Urothelium cell line (cell line): ENCODE data around the gene LEFTY1.
A peak's percentile ranks its signal among the peaks of the same experiment; 100 is the strongest.
"Not testable (repeated sequence)": the region's sequence is repeated elsewhere in the genome, so short reads cannot be mapped to it uniquely, and the experiment has no call there.

Source experiments
- DNase-seq: peaks from one replicate; pipeline ENCODE4 v3.0.0; 2011; ENCODE audit warnings: low spot score, mixed read lengths
- FAIRE-seq: peaks from 2 replicates; lab custom pipeline; 2011; peaks lifted over from hg19 to GRCh38; lab: Jason Lieb, UNC

The LEFTY1 gene

DNA sequence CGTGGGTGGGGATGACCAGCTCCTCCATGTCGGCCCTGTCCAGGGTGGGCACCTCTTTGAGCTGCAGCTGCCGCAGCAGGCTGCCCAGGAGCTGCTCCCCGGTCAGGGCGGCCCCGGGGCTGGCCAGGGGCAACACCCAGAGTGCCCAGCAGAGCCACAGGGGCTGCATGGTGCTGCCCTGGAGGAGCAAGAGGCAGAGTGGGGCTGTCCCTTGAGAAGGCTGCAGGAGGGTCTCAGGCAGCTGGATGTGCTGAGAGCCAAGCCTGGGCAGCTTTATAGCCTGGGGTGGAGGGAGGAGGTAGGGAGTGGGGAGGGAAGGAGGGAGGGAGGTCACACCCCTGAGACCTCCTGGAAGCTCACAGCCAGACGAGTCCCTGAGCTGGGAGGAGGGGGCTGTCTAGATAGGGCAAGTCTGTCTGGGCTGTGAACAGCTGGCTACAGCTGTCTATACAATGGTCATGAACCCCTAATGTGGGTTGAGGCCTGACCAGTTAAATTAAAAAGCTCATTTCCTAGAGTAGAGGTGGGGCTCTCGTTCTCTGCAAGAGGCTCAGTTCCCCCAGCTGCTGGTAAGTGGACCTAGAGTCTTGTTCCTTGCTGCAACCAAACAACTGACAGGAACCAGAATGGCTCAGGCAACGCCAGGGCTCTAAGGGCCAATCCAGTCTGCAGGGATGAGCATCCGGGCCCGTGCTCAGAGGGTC, at the start of gene LEFTY1:
LEFTY1 (minus strand) TSS at position 249 of the 704 bp plus-strand sequence; CDS start at position 169, 80 bp downstream.
- no peak for FAIRE-seq
- DNase-seq = no peak

GRCh38 chr1:225937048-225937968, 48.4 kb upstream of the LEFTY1 start:
- FAIRE-seq (no peak), DNase-seq (no peak)

- no peak for DNase-seq
- no peak for FAIRE-seq
Measured at GRCh38 chr1:225936523-225936922, 47.6 kb upstream of the LEFTY1 start.

GRCh38 chr1:225936086-225936485, 47.1 kb upstream of the LEFTY1 start:
- FAIRE-seq, DNase-seq: not testable (repeated sequence)

DNA sequence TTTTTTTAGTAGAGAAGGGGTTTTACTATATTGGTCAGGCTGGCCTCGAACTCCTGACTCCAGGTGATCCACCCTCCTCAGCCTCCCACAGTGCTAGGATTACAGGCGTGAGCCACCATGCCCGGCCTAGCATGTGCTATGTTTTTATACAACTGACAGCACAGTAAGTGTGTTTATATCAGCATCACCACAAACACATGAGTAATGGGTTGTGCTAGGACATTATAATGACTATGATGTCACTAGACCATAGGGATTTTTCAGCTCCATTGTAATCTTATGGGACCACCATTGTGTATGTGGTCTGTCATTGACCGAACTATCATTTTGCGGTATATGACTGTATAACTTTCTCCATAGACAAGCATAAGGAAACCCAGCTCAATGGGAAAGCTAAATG, 45.8 kb upstream of the LEFTY1 start:
- DNase-seq (no peak), FAIRE-seq (no peak)

DNA sequence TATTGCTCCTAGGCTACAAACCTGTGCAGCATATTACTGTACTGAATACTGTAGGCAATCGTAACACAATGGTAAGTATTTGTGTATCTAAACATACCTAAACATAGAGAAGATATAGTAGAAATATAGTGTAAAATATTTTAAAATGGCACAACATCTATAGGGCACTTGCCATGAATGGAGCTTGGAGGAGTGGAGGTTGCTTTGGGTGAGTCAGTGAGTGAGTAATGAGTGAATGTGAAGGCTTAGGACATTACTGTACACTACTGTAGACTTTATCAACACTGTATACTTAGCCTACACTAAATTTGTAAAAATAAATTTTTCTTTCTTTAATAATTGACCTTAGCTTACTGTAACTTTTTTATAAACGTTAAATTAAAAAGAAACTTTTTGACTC, 44.1 kb upstream of the LEFTY1 start:
- FAIRE-seq = no peak
- no peak for DNase-seq

- FAIRE-seq (no peak), DNase-seq (no peak)
Measured at GRCh38 chr1:225931270-225932136, 42.6 kb upstream of the LEFTY1 start.

DNA sequence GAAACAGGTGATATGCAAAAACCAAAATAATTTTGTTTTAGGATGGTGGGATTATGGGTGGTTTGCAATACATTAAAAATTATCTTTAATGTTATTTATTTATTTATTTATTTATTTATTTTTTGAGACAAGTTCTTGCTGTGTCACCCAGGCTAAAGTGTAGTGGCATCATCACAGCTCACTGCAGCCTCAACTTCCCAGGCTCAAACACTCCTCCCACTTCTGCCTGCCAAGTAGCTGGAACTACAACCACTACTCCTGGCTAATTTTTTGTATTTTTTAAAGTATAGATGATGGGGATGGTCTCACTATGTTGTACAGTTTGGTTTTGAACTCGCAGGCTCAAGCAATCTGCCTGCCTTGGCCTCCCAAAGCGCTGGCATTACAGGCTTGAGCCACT, 41.6 kb upstream of the LEFTY1 start:
- DNase-seq (no peak), FAIRE-seq (no peak)

GRCh38 chr1:225929462-225929861, 40.5 kb upstream of the LEFTY1 start:
- not testable (repeated sequence) for DNase-seq, FAIRE-seq

DNA sequence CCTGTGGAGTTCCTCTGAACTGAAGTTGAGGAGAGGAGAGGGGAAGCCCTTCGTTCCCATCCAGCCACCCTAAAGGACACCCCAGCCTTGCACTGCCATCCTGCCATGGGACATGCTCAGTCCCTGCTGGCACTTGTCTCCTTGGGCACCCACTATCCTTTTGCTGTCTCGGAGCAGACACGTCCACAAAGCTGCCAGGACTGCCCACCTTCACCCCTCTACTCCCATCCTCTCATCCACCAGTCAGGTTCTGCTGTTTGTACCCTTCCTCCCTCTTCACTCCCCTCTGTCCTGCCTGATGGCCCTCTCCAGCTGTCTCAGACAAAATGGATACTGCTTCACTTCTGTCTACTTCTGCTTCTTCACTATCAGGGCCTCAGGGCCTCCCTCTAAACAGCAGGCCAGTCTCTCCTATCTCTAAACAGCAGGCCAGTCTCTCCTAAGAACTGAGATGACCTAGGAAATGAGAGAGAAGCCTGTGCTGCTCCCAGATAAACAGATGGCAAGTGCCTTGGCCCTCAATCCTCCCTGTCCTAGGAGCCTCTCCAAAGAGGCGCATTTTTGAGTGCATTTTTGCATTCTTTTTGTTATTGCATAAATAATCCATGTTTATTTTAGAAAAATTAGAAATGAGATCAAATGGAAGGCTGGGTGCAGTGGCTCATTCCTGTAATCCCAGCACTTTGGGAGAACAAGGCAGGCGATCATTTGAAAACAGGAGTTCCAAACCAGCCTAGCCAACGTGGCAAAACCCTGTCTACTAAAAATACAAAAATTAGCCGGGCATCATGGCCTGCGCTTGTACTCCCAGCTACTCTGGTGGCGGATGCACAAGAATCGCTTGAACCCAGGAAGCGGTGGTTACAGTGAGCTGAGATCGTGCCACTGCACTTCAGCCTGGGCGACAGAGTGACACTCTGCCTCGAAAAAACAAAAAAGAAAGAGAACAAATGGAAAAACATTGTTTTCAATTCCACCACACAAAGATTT, 39.5 kb upstream of the LEFTY1 start:
- DNase-seq (no peak), FAIRE-seq (no peak)

- DNase-seq (no peak), FAIRE-seq (no peak)
Measured at GRCh38 chr1:225926551-225927113, 37.7 kb upstream of the LEFTY1 start.

DNA sequence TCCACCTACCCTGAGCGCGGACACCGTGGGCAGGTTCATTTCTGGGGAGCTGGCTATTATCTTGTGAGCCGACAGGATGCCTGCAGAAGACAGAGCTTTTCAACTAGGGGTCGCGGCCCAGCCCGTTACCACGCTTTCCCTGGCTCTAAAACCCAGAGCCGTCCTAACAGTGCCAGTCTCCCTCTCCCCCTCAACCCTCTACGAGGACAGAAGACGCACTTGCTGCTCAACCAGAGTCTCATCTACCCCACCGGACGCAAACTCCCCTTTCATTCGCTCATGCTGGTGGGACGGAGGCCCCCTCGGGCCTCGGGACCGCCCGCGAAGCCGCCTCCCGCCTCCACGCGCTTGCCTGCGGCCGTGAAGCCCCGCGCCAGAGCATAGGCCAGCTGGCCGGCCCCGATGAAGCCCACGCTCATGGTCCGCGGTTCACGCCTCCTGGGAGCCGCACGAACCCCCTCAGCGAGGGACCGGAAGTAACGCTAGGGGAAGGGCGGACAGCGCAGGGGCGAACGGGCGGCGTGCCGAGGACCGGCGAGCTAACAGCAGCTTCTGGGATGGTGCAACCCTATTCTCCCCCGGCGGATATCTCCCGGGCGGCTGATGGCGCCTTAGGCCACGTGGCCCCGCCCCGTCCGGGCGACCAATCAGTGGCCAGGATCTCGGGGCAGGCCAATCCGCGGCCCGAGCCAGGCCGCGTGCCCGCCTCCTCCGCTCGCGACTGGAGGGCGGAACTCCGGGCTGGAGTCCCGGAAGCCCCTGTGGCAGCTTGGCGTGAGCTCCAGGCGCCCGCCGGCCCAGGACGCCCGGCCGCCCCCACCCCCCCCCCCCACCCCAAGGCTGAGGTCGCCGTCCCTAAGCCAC, 35.0 kb upstream of the LEFTY1 start, which contains the start of gene PYCR2:
PYCR2 (minus strand) TSS at position 559 of the 864 bp plus-strand sequence; CDS start at position 419, 140 bp downstream.
- DNase-seq (peak; percentile 99), FAIRE-seq (peak; percentile 20)

GRCh38 chr1:225923381-225923691, 34.4 kb upstream of the LEFTY1 start:
- no peak for DNase-seq
- FAIRE-seq = no peak

GRCh38 chr1:225921734-225922709, 33.1 kb upstream of the LEFTY1 start:
- DNase-seq (no peak), FAIRE-seq (no peak)

- DNase-seq (no peak), FAIRE-seq (no peak)
Measured at GRCh38 chr1:225919906-225920305, 31.0 kb upstream of the LEFTY1 start.

DNA sequence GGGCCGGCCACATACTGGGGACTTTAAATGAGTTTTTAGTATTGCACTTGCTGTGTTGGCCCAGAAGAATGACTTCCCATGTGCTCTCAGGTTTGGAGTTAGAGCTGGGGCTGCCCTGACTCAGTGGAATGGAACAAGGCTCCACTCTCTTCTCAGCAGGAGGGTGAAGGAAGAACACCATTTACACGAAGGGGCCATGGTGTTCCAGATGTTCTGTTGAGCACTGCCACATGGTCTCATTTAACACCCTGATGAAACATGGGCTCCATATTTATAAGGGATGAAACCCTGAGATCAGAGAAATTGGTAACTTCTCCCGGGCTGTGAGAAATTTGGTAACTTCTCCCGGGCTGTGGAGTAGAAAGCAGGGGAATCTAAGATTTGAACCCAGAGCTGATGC, 29.3 kb upstream of the LEFTY1 start:
- no peak for DNase-seq
- no peak for FAIRE-seq

DNA sequence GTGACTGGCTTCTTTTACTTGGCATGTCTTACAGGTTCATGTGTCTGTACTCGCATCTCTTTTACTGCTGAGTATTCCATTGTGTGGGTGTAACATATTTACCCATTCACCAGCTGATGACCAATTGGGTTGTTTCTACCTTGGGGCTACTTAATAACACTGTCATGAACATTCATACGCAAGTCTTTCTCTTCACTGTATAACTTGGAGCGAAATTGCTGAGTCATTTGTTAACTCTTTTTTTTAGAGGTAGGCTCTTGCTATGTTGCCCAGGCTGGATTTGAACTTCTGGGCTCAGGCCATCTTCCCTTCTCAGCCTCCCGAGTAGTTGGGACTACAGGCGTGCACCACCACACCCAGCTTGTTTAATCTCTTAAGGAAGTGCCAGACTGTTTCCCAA, 28.6 kb upstream of the LEFTY1 start:
- no peak for DNase-seq
- no peak for FAIRE-seq
